BLaER1 (cell line): ENCODE measurements around the gene AK1.

Experiments
- H3K27ac ChIP-seq: shearing (Covaris generic); formaldehyde crosslinking; 2 replicates; pipeline ENCODE4 v1.8.1; 2022
- H3K27me3 ChIP-seq: shearing (Covaris generic); formaldehyde crosslinking; 2 replicates; pipeline ENCODE4 v1.8.1; 2022
- H3K36me3 ChIP-seq: shearing (Covaris generic); formaldehyde crosslinking; 2 replicates; pipeline ENCODE4 v1.8.1; 2022
- H3K4me1 ChIP-seq: shearing (Covaris generic); formaldehyde crosslinking; 2 replicates; pipeline ENCODE4 v1.8.1; 2022
- H3K4me2 ChIP-seq: shearing (Covaris generic); formaldehyde crosslinking; 2 replicates; pipeline ENCODE4 v1.8.1; 2022
- H3K4me3 ChIP-seq: shearing (Covaris generic); formaldehyde crosslinking; 2 replicates; pipeline ENCODE4 v1.8.1; 2022
- H3K9ac ChIP-seq: shearing (Covaris generic); formaldehyde crosslinking; 2 replicates; pipeline ENCODE4 v1.8.1; 2022
- H3K9me3 ChIP-seq: shearing (Covaris generic); formaldehyde crosslinking; 2 replicates; pipeline ENCODE4 v1.8.1; 2022
- H4K20me1 ChIP-seq: shearing (Covaris generic); formaldehyde crosslinking; 2 replicates; pipeline ENCODE4 v1.8.1; 2022
- Cebpa-rat ChIP-seq: shearing (Covaris generic); IDR thresholded peaks from 2 replicates; pipeline ENCODE4 v1.8.1; 2022

AK1 gene

DNA sequence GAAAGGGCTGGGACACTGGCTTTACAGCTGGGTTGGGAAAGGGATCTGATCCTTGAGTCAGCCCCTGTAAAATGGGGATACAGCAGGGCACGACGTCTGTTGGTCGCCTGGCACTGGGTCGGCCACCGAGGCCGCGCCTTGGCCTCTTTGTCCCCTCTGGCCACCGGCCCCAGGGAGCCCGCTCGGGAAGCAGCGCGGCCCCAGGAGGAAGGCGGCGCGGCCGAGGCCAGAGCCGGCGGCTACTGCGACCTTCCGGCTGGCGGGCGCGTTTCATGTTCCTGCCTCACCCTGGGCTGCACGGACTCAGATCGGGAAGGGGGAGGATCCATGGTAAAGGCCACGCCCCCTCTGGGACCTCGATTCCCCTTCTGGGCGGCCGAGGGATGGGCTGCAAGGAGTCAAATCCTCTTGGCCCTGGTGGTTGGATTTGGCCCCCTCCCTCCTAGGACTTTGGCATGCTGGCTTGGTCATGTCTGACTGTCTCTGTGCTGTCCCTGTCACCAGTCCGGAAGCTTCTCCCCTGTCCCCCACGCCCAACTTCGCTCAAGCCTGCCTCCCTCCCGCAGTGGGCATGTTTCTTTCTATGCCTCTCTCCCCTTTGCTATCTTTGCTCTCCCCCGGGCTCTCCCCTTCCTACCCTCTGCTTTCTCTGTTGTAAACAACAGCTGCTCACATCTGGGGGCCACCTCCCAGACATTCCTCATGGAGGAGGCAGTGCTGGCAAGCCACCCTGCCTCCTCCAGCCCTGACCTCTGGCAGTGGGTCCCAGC lies 49.0 kb downstream of the AK1 start:
- Histone ChIP-seq H3K4me2 (peak overlapping the region; percentile 29; the same call in 1 of the 2 replicates), H3K4me3 (no peak overlapping the region), H3K4me1 (peaks cover 81% of the 10 kb centered on the region), H3K9me3 (no peaks in the 10 kb centered on the region), H4K20me1 (peaks cover 16% of the 10 kb centered on the region; the same call in 1 of the 2 replicates), H3K36me3 (peaks cover 81% of the 10 kb centered on the region), H3K27ac (peak overlapping the region; percentile 58; the same call in 1 of the 2 replicates), H3K9ac (peak overlapping the region; percentile 38; the same call in 1 of the 2 replicates), H3K27me3 (no peaks in the 10 kb centered on the region)
- no peak for TF ChIP-seq Cebpa-rat

DNA sequence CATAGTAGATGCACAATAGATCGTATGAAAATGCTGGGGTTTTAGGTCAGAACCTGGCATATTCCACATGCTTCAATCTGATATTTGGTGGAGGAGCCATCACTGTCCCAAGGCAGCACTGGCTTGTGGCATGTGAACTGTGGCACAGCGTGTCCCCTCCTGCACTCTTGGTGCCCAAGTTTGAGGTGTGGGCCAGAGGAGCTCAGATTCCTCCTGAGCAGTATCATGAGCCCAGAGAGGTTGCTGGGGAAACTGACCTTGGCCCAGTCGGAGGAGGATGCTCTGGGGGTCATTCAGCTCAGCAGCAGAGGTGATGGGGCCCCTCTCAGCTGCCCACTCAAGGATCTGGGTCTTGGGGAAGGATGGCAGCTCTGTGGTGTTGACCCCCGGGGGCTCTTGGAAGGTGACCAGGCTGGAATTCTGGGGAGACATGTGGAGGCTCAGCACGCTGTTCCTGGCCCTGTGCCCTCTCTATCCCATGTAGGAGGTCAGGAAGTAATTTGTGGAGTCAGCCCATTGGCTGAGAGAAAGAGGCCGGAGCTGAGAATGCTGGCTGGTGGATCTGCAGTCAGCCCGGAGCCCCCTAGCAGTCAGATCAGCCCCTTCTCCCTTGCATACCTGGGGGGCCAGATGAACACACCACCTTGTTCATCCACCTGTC lies 51.1 kb downstream of the AK1 start:
- H3K4me2 ChIP-seq: peak overlapping the region; percentile 58
- H3K4me3 ChIP-seq: no peak overlapping the region
- no peaks in the 10 kb centered on the region for H3K27me3 ChIP-seq
- H3K27ac ChIP-seq: peak overlapping the region; percentile 24; the same call in 1 of the 2 replicates
- peaks cover 16% of the 10 kb centered on the region; the same call in 1 of the 2 replicates for H4K20me1 ChIP-seq
- peaks cover 61% of the 10 kb centered on the region for H3K4me1 ChIP-seq
- H3K9me3 ChIP-seq: no peaks in the 10 kb centered on the region
- peaks cover 88% of the 10 kb centered on the region for H3K36me3 ChIP-seq
- no peak for TF ChIP-seq Cebpa-rat
- H3K9ac ChIP-seq: no peak overlapping the region

DNA sequence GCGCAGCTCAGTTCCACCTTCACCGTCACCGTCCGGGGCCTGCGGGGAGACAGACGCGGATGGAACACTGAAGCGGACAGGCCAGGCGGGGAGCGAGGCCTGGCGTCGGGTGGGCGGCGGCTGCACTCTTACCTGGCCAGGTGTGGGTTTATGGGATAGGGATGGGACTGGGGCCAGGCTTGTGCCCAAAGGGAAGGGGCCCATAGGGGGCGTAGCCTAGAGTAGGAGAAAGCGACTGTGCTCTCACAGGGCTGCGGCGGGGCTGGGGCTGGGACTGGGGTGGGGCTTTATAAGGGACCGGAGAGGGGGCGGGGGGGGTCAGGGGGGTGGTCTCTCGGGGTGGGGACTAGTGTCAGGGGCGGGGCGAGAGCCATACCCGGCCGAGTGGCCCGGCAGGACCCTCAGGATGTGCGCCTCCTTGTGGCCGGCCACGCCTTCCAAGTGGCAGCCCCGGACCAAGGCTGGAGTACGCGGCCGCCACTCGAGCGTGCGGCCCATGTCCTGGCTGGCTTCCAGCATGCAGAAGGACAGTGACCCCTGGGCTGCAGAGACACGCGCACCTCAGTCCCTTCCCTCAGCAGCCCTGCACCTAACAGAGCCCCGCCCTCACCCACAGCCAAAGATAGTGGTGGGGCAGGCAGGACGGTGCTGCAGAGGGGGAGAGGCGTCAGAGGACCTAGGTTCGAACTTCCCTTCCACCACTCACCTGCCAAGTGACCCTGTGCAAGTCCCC lies 52.0 kb downstream of the AK1 start:
- peak overlapping the region; percentile 24; the same call in 1 of the 2 replicates for H3K27ac ChIP-seq
- peaks cover 94% of the 10 kb centered on the region for H3K36me3 ChIP-seq
- H3K4me1 ChIP-seq: peaks cover 54% of the 10 kb centered on the region
- H3K27me3 ChIP-seq: no peaks in the 10 kb centered on the region
- no peak for TF ChIP-seq Cebpa-rat
- H3K9ac ChIP-seq: no peak overlapping the region
- H4K20me1 ChIP-seq: peaks cover 16% of the 10 kb centered on the region; the same call in 1 of the 2 replicates
- no peaks in the 10 kb centered on the region for H3K9me3 ChIP-seq
- H3K4me3 ChIP-seq: no peak overlapping the region
- H3K4me2 ChIP-seq: peak overlapping the region; percentile 58

DNA sequence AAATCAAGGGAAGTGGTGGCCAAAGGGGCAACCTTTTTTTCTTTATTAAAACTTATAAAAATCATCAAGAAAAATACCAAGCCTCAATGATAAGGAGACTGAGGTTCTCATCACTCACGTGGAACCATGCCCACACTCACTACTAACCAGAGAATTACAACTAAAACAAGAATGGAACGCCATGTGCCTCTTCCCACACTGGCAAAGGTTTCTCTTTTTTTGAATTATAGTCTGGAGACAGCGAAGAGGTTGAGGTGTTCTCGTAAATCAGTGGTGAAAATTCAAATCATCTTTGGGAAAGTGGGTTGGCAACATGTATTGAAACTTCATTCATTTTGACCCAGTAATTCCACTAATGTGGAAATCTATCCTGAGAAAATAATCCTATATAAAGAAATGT lies 55.4 kb downstream of the AK1 start:
- no peak overlapping the region for H3K4me3 ChIP-seq
- no peak overlapping the region for H3K27ac ChIP-seq
- no peak overlapping the region; the same call in 1 of the 2 replicates for H3K9ac ChIP-seq
- no peak for TF ChIP-seq Cebpa-rat
- H3K9me3 ChIP-seq: no peaks in the 10 kb centered on the region
- H3K27me3 ChIP-seq: no peaks in the 10 kb centered on the region
- H4K20me1 ChIP-seq: peaks cover 30% of the 10 kb centered on the region; the same call in 1 of the 2 replicates
- peaks cover 43% of the 10 kb centered on the region for H3K4me1 ChIP-seq
- no peak overlapping the region for H3K4me2 ChIP-seq
- H3K36me3 ChIP-seq: peaks cover 92% of the 10 kb centered on the region

DNA sequence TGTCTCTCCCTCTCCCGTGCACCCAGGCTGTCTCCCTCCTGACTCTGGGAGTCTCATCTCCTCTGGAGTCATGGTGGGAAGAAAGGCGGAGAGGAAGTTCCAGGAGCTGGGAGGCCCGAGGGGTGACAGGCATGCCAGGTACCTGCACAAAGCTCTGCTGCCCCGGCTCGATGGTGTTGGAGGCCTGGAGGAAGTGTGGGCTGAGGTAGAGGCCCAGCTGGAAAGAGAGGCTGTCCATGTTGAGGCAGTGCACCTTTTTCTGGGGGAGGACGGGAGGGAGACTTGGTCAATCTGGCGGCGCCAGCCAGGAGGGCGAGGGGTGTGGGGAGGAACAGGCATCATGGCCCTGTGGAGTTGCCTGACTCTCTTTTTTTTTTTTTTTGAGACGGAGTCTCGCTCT lies 58.9 kb downstream of the AK1 start:
- Histone ChIP-seq H3K27me3 (no peaks in the 10 kb centered on the region), H3K4me3 (no peak overlapping the region), H3K27ac (peak overlapping the region; percentile 62; the same call in 1 of the 2 replicates), H4K20me1 (peaks cover 59% of the 10 kb centered on the region), H3K36me3 (peaks cover 94% of the 10 kb centered on the region), H3K4me2 (peak overlapping the region; percentile 18; the same call in 1 of the 2 replicates), H3K4me1 (peaks cover 26% of the 10 kb centered on the region), H3K9me3 (no peaks in the 10 kb centered on the region), H3K9ac (no peak overlapping the region; the same call in 1 of the 2 replicates)
- no peak for TF ChIP-seq Cebpa-rat

DNA sequence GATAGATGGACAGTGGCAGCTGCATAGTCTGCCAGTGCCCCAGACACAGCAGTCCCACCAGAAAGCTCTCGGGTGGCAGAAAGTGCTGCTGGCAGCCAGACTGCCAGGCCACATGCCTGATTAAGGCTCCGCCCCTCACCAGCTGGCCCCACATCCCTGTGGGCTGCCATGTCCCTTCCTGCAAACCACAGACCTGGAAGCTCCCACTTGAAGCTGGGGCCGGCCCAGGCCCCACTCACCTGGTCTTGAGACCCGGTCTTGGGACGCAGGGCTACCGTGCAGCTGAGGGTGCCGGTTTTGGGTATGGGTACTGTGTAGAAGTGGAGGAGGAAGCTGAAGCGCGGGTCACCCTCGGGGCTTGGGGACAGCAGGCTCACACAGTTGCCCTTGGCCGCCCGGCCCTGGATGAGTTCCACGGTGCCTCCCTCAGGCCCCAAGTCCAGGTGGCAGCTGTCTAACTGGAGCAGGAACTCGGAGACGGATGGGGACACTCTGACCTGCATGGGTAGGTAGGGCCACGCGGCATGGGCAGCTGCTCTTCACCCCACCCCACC lies 59.5 kb downstream of the AK1 start:
- Histone ChIP-seq H3K9ac (peak overlapping the region; percentile 48; the same call in 1 of the 2 replicates), H3K4me2 (peak overlapping the region; percentile 18), H3K9me3 (no peaks in the 10 kb centered on the region), H3K36me3 (peaks cover 94% of the 10 kb centered on the region), H4K20me1 (peaks cover 65% of the 10 kb centered on the region), H3K27me3 (no peaks in the 10 kb centered on the region), H3K4me1 (peaks cover 26% of the 10 kb centered on the region), H3K4me3 (no peak overlapping the region), H3K27ac (peak overlapping the region; percentile 62)
- TF ChIP-seq Cebpa-rat: no peak

DNA sequence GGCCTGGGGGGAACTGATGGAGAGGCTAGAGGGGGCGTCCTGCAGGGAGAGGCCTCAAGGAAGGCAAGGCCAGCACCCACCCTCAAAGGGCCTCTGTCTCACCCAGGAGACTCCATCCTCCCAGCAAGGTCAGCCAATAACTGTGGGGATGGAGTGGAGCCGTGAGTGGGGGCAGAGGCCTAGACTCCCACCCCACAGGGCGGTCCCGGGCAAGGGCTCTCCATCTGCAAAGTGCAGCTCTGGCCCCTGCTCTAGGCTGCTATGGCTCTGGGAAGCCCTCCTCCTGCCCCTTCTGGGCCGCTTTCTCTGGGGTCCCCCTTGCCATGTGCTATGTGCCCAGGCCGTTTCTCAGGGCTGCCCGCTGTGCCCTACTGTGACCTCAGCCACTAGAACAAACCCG lies 60.7 kb downstream of the AK1 start:
- Histone ChIP-seq H3K4me3 (no peak overlapping the region), H3K9ac (0 out of 2 replicates have a peak overlapping the region, but pooled peaks have one; percentile 48), H3K4me1 (peaks cover 31% of the 10 kb centered on the region), H3K9me3 (no peaks in the 10 kb centered on the region), H4K20me1 (peaks cover 78% of the 10 kb centered on the region), H3K4me2 (no peak overlapping the region), H3K27me3 (no peaks in the 10 kb centered on the region), H3K36me3 (peaks cover 97% of the 10 kb centered on the region), H3K27ac (peak overlapping the region; percentile 62)
- no peak for TF ChIP-seq Cebpa-rat
